GM21515 (cell line): ENCODE results near the gene RTCB.
"Not testable (repeated sequence)": the region's sequence is repeated elsewhere in the genome, so short reads cannot be mapped to it uniquely, and the experiment has no call there.

Experiments used
- ATAC-seq: cut with Tn5 transposase; IDR thresholded peaks from one replicate; pipeline ENCODE4 v1.9.1; 2021; ENCODE audit not compliant: unreplicated experiment

RTCB gene

DNA sequence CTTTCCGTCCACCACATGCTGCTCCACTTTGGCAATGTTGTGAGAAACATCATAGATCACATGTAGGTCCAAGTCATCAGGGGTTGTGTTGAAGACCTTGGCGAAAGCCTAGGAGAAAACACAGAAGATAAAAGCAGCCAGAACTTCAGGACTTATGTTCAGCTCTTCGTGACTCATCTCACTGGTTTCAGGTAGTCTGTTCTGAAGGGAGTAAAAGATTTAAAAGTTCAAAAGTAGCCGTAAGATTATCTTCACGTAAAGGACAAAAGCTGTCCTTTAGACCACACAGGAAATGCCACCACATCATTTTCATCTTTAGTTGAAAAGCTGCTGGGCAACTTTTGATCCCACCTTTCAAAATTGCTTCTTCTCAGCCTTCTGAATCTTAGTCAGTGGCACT is 16.9 kb downstream of the RTCB start:
- ATAC-seq = no peak

DNA sequence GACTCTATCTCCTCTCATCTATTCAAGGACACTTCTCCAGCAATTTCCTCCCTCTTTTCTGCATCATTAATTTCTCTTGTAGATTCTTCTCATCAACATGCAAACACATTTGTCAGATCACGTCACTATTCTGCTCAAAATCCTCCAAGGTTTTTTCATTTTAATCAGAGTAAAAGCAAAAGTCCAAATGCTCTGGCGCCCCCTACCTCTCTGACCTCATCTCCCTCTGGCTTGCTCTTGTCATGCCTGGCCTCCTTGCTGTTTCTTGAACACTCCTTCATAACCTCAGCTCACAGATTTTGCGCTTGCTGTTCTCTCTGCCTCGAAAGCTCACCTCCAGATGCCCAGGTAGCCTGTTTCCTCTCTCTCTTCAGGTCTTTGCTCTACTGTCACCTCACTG is 22.4 kb downstream of the RTCB start:
- ATAC-seq = no peak

DNA sequence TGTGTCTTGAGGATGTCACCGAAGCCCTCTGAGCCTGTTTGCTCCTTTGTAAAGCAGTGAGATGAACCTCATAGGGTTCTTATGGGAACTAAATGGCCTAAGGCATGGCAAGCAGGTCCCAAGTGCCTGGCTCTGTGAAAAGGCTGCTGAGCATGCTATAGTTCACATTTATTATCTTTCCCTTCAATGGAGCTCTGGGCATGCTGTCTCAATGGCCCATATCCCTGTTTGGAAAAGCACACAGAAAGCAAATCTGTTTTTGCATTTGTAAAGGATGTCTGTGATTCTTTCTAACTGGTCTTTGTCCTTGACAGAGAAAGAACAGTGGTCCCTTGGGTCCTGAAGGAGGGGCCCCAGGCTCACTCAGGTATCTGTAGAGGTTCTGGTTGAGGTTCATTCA is 26.4 kb downstream of the RTCB start:
- ATAC-seq = no peak

DNA sequence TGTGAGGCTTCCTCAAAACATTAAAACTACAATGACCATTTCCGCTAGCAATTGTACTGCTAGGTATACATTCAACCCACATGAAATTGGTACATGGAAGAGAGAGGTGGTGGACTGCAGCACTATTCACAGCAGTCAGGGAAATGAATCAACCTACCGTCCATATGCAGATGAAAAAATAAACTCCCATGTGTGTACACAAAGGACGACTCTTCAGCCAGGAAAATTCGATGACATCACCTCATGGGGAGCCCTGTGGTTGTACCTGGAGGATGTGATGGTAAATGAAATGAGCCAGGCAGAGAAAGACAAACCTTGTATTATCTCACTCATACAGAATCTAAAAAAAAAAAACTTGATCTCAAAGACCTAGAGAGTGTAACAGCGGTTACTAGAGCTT is 31.1 kb downstream of the RTCB start:
- no peak for ATAC-seq

DNA sequence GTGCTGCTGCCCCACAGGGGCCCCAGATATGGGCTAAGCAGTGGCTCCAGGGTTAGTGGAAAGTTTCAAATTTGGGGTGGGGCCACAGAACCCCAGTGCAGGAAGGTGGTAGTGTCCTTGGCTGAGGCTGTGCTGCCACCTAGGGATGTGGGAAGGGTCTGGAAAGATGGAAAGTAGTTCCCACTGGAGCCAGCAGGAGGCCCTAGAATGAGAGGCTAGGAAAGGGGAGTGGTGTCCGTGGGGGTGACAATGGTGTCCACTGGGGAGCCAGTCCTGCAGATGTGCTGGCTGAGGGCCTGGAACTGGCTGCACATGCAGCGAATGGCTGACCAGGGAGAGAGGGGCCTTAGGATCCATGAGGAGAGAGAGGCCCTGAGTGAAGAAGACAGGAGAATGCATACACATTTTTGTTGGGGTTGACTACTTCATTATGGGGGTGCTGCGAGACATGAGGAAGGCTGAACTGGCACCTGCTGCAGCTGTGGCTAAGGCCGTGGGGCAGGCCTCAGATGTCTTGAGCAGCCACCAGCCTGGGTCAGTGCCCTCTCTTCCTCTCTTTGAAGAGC is 33.3 kb downstream of the RTCB start:
- no peak for ATAC-seq

DNA sequence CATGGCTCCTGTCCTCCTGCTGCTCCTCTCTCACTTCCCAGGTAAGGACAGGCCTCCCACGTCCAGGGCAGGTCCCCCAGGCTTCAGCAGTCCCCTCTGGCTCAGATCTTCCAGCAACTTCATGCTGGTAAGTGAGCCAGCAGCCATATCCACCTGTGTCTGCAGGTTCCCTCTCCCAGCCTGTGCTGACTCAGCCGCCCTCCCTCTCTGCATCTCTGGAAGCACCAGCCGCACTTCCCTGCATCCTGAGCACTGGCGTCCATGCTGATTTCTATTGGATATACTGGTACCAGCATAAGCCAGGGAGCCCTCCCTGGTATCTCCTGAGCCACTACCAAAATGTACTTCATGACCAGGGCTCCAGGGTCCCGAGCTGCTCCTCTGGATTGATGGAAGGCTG is 35.4 kb downstream of the RTCB start:
- ATAC-seq = no peak

DNA sequence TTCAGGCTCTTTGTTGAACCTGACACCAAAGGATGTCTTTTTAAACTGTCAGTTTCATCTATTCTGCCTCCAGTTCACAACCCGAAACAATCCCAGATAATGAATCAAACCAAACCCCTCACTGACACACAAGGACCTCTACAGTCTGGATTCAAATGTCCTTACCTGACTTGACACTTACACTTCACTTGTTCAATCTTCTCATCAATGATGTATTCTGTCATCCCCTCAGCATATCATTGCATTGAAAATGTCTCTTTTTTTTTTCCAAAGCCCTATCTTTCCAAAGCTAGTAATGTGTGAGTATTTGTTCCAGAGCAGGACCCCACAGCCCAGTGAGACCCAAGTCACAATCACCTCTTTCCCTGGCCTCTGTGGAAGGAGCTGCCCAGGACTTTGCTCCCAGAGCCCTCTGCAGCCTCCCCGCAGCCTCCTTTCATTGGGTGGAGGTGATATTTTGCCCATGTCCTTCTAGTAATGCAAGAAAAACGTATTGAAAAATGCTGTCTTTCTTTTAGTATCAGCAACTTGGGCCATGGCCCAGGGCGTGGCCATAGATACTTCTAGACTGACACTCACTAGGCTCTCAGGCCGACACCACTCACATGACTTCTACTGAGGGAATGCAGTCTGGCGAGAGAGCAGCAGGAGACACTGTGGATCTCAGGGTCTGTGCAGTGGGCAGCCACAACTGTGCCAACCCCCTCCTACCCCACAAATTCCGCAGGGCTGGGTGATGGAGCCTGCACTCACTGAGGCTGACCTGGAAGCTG is 36.2 kb downstream of the RTCB start:
- ATAC-seq = no peak

DNA sequence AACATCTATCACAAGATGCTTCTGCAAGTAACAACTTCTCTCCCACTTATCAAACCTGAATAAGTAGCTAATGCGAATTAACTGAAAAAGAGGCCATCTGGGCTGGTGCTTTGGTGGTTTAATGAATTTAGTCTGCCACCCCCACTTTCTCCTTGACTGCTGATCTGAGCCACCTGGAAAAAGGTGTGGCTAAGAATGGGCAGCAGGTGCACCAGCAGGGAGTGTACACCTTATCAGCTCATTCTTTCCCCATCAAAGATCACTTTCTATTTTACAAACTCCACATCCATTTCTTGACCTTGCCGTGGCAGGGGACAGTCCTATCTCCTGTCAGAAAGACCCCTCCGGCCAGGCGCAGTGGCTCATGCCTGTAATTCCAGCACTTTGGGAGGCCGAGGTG is 47.8 kb downstream of the RTCB start:
- no peak for ATAC-seq

DNA sequence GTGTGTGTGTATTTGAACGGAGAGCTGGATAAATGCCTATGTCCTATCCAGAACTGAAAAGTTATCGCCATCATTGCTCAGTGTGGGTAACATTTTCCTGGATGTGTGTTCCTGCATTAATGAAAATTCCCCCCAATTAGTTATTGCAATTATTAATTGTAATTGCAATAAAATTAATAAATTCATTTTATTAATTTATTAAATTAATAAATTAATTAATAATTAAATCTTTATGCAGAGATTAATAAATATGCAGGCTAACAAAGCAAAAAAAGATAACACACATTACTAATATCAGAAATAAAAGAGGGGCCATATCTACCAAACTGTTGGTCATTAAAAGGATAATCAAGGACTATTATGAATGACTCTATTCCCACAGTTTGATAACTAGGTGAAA is 50.8 kb downstream of the RTCB start:
- ATAC-seq = no peak

DNA sequence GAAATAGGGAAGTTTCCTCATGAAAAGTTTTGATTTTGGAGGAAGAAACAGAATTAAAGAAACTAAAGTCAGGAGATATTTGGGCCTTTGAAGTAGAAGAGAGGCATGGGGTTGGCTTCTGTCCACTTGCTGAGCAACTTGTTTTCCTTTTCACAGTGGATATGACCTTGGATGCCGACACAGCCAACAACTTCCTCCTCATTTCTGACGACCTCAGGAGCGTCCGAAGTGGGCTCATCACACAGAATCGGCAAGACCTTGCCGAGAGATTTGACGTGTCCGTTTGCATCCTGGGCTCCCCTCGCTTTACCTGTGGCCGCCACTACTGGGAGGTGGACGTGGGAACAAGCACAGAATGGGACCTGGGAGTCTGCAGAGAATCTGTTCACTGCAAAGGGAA is 52.0 kb downstream of the RTCB start:
- not testable (repeated sequence) for ATAC-seq

DNA sequence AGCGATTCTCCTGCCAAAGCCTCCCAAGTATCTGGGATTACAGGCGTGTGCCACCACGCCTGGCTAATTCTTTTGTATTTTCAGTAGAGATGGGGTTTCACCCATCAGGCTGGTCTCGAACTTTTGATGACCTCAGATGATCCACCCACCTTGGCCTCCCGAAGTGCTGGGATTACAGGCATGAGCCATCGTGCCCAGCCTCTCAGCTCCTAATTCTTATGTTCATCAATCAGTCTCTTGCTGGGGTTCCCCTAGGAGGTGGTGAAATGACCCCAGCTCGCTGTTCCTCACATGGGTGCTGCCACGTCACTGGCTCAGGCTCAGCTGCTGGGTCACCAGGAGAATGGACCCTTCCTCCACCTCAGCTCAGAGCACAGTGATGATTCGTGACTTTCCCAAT is 54.5 kb downstream of the RTCB start, which contains the start of gene RFPL3:
RFPL3 (plus strand) TSS at position 301 of the 400 bp plus-strand sequence. CDS start 205 bp downstream, outside the sequence.
- not testable (repeated sequence) for ATAC-seq

DNA sequence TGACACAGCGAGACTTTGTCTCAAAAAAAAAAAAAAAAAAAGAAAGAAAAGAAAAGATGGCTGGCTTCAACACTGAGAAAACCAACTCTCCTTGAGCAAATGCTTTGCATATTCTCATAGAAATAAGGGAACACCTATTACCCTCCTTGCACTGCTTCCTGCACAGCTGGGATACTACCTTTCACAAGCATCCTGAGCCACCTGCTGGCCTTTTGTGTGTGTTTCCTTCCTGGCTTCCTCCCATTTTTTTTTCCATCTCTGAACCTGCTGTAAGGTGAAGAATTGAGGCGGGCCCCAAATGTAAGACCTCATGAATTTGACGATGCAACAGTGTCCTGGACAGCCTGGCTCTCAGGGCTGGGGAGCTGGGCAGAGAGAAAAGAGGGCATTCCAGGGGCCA is 56.3 kb downstream of the RTCB start:
- ATAC-seq = no peak

DNA sequence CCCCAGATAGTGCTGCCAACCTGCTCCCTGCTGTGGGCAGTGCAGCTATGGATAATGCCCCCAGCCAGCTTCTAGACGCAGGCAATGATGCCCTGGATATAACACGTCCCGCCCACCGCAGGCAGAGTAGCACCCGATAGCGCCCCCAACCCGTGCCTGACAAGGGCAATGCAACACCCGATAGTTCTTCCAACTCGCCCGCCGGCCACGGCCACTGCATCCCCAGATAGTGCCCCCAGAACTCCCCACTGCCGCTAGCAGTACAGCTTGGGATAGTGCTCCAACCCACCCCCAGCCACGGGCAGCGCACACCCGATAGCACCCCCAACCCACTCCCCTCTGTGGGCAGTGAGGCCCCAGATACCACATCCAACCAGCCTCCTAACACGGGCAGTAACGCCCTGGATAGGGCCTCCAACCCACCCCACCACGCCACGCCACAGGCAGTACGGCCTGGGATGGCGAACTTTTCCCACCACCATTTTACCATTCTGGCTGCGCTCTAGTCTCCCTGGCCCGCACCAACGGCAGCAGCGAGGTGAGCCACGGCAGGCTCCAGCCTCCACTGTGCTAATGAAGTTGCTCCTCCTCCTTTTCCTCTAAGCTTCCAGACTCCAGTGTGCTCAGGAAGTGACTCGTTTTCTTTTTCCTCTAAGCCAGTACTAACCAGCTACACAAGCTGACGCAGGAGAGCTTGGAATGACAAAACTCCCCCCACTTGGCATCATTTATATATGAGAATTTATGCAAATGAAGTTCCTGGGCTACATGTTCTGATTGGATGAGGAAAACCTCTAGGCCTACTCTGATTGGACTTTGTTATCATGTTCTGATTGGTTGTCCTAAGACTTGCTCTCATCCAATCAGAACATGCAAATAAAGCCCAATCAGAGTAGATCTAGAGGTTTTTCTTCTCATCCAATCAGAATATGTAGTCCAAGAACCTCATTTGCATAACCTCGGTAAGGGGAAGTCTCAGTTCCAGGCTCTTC is 57.4 kb downstream of the RTCB start:
- ATAC-seq = no peak

DNA sequence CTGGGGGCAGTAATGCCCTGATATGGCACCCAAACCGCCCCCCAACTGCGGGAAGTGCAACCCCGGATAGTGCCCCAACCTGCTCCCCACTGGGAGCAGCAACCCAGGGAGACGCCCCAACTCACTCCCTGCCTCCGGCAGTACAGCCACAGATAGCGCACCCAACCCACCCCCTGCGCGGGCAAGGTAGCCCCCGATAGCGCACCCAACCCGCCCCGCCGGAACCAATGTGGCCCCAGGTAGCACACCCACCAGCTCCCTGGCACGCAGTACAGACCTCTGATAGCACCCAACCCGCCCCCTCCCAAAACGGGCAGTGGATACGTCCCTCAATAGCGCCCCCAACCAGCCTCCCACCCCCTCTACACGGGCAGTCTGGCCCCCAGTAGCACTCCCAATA is 58.2 kb downstream of the RTCB start:
- ATAC-seq = no peak

DNA sequence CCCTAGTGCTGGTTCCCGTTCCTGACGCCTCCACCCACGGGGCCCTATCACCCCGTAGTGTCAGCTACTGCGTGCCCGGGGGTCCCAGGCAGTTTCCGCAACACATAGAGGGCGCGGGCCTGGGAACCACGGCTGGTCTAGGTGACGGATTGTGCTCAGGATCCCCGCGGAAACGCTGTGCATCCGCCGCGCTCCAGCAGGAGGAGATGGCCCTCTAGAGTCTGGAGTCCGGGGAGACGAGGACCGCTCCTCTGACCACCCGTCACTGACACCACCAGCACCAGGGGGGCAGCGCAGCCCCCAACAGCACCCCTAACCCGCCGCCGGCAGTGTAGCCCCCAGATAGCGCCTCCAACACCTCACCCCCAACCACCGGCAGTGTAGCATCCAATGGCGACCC is 58.8 kb downstream of the RTCB start:
- no peak for ATAC-seq

DNA sequence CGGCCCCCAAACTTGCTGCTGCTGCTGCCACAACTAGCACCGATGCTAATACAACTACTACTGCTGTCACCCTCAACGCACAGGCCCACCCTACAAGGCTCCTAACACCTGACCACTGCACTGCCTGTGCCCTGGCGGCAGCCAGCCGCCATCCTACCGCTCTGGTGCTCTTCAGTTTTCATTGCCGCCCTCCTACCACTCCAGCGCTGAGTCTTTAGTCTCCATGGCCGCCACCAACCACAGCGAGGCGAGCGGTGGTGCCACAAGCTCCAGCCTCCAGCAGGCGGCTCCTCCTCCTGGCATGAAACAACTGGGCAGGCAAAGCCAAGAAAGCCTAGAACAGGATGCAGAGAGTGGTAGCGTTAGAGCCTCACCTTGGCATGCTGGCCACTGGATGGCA is 59.4 kb downstream of the RTCB start:
- no peak for ATAC-seq

DNA sequence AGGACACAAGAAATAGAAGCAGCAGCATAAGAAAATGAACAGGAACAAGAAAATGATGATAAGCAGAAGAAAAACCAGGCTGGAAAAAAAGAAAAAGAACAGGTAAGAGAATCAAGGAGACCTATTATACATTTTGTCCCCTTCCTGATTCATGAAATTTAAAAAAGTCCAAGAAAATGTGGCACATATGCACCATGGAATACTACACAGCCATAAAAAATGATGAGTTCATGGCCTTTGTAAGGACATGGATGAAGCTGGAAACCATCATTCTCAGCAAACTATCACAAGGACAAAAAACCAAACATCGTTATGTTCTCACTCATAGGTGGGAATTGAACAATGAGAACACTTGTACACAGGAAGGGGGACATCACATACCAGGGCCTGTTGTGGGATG is 60.2 kb downstream of the RTCB start:
- not testable (repeated sequence) for ATAC-seq

DNA sequence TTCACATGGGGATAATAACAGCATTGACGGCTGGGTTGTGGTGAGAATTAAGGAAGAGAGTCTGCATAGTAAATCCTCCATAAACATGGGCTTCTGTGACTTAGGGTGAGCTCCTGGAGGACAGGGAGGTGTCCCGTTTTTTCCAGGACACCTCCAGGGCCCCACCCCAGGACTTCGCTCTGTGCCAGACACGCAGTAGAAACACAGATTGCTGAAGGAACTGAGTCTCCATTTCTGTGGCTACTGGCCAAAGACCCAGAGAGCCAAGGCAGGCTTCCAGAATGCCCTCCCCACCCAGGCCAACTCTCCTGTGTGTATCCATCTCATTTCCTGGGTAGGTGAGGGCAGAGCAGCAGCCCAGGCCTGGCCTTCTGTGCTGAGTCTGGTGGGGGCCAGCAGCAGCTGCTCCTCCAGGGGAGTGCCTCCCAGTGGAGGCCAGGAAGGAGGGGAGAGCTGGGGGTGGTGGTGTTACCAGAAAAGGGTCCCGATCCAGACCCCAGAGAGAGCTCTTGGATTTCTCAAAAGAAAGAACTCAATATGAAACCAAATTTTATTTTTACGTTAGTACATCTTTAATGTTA is 63.9 kb downstream of the RTCB start:
- no peak for ATAC-seq

DNA sequence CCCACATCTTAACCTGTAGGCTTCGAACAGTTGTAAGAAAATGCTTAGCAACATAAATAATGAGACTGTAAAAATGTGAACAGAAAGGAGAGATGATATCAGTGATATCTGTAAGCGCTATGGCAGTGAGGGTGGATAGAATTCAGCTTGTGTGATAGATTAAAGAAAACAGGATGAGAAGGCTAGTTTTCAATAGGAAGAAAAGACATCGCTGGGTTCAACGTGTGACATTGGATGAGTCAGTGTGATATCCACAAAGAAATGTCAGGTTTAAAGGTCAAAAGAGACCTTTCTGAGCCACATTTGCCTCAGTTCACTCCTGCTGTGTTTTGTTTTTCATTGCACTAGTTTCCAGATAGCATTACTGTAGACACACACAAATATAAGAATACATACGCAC is 68.1 kb downstream of the RTCB start:
- no peak for ATAC-seq

DNA sequence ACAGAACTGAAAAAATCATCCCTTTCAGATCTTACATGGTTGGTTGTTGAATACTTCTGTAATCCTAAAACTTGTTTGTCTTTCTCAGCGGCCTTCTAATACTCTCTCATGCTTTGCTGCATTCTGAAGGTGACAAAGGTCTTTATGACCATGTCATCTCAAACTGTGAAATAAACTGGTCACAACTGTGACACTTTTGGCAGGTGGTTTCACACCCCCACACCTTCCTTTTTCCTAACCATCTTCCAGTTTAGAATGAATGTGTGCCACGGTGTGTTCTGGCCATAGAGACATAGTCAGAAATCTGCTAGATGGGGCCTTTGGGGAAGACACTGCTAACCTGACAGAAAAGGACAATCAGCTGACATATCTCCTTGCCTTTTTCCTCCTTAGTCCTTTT is 69.1 kb downstream of the RTCB start:
- no peak for ATAC-seq

DNA sequence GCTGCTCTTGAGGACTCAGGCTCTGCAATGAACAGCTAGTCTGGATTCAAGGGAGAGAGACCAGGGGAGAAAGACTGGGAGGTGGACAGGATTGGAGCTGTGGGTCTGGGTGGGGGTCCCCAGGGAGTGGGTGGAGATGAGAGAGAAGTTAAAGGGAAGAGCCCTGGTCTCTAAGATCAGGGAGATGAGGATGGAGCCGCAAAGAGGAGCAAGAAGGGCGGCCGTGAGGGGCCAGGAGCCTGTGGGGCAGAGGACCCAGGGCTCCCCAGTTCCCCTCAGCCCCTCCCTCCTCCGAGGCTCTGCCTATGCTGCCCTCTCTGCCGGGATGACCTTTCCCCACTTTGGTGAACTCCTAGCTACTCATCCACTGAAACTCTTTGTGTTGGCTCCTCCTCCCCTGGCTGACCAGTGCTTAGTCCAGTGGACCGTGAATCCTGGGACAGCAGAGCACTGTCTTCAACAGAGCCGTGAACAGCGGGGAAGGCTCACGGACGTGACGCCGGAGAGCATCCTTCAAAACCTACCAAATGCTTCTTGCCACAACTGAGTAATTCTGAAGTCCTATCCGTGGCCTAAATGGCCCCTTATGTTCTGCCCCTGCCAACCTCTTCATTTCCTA is 70.8 kb downstream of the RTCB start:
- ATAC-seq = no peak
